Esophagus squamous epithelium (tissue), 5 donors: ENCODE data around the gene FER1L5. TPM values are rescaled to one million over a fixed set of nuclear protein-coding genes. Genes with fewer than 3 reads are reported as not detected.

Experiments
- DNase-seq: peaks from one replicate; lab custom pipeline; 2025; lab: John Stamatoyannopoulos, UW
- H3K27ac ChIP-seq, 4 donors: fragments of 200-600 bp; sonication (generic); one replicate each; pipeline ENCODE4 v1.5.1; 2016 to 2019; ENCODE audit warnings: mild to moderate bottlenecking in 1 of 4
- H3K27me3 ChIP-seq, 4 donors: fragments of 200-600 bp; sonication (generic); 1 replicate in 3 of 4; 2 replicates in 1 of 4; pipeline versions ENCODE4 v1.5.1 to v1.6.0; 2017 to 2021; ENCODE audit warnings: antibody characterized with exemption in 1 of 4
- H3K36me3 ChIP-seq, 3 donors: fragments of 200-600 bp; sonication (generic); one replicate each; pipeline ENCODE4 v1.5.1; 2016 to 2019
- H3K4me1 ChIP-seq, 3 donors: fragments of 200-600 bp; sonication (generic); one replicate each; pipeline ENCODE4 v1.5.1; 2017 to 2019
- H3K4me3 ChIP-seq, 4 donors: fragments of 200-600 bp; sonication (generic); 1 replicate in 3 of 4; 2 replicates in 1 of 4; pipeline ENCODE4 v1.5.1; 2016 to 2019; ENCODE audit warnings: mild to moderate bottlenecking in 2 of 4, moderate library complexity in 1 of 4
- H3K9me3 ChIP-seq, 3 donors: fragments of 200-600 bp; sonication (generic); one replicate each; pipeline ENCODE4 v1.5.1; 2016 to 2019
- CTCF ChIP-seq, 6 experiments: fragments of 450-650 bp in 4 of 6; fragments of 200-600 bp in 2 of 6; sonication (generic) in 2 of 6; IDR thresholded peaks; one replicate each; pipeline ENCODE4 v1.5.1; 2016 to 2019; ENCODE audit warnings: antibody characterized with exemption in 6 of 6, mild to moderate bottlenecking in 4 of 6, moderate library complexity in 4 of 6
- POLR2A ChIP-seq, 4 donors: fragments of 450-650 bp; IDR thresholded peaks; one replicate each; pipeline ENCODE4 v1.6.1; 2017; ENCODE audit warnings: antibody characterized with exemption in 4 of 4, mild to moderate bottlenecking in 4 of 4, moderate library complexity in 3 of 4
- whole genome bisulfite sequencing, 2 donors: methylation state at CpG; one replicate each; pipeline ENCODE4 v1.1.5; 2018; 5-methylcytosine and 5-hydroxymethylcytosine counted together
- intact Hi-C: fragments of 100-400 bp; cut with DNase I; formaldehyde crosslinking; loops from one replicate; pipeline ENCODE4 v1.15.0; 2022
- total RNA-seq, 4 donors: library from RNA; depleted of rRNA; stranded (reverse); fragments of >200 nt; gene quantifications; one replicate each; pipeline ENCODE4 v1.1.0, GENCODE V29; 2016
- donor health status: DM: yes; HTN: yes; CAD: no.

FER1L5 gene
- total RNA-seq, 4 donors from 2014 or later: 0.13 to 0.19 TPM; not detected in 2

- Histone ChIP-seq H3K4me3 (no peak overlapping the region), H3K9me3 (no peaks in the 10 kb centered on the region), H3K4me1 (no peaks in the 10 kb centered on the region), H3K36me3 (peaks cover 4 to 91% (median 7%) of the 10 kb centered on the region in 3 donors), H3K27me3 (no peaks in the 10 kb centered on the region), H3K27ac (no peak overlapping the region)
- no peak for TF ChIP-seq POLR2A (IDR thresholded peaks at IDR 0.05)
- no peak for TF ChIP-seq CTCF (IDR thresholded peaks at IDR 0.05)
- DNase-seq: no peak
- 84 to 89% methylated on average over 5 of the region's 5 CpGs for WGBS, 2 donors
- intact Hi-C loops: no loop called here
Measured at GRCh38 chr2:96715658-96716057, 73.1 kb downstream of the FER1L5 start.

- intact Hi-C loops: no loop called here
- TF ChIP-seq CTCF (IDR thresholded peaks at IDR 0.05) (no peak), POLR2A (IDR thresholded peaks at IDR 0.05) (no peak)
- Histone ChIP-seq H3K27me3 (no peaks in the 10 kb centered on the region), H3K27ac (no peak overlapping the region), H3K4me1 (no peaks in the 10 kb centered on the region), H3K9me3 (no peaks in the 10 kb centered on the region), H3K4me3 (no peak overlapping the region), H3K36me3 (peaks cover 0 to 85% (median under 1%) of the 10 kb centered on the region in 3 donors)
- DNase-seq: no peak
Measured at GRCh38 chr2:96716388-96716787, 73.8 kb downstream of the FER1L5 start.

GRCh38 chr2:96726131-96726530 is 83.6 kb downstream of the FER1L5 start:
- Histone ChIP-seq H3K9me3 (no peaks in the 10 kb centered on the region), H3K4me1 (peaks cover 0 to 11% (median 5%) of the 10 kb centered on the region in 3 donors), H3K4me3 (no peak overlapping the region), H3K27ac (no peak overlapping the region), H3K36me3 (peaks cover 13 to 90% (median 33%) of the 10 kb centered on the region in 3 donors), H3K27me3 (no peaks in the 10 kb centered on the region)
- TF ChIP-seq POLR2A (IDR thresholded peaks at IDR 0.05): no peak
- no peak for TF ChIP-seq CTCF (IDR thresholded peaks at IDR 0.05)
- intact Hi-C loops: no loop called here
- 83 to 85% methylated on average over 4 of the region's 4 CpGs for WGBS, 2 donors
- DNase-seq: no peak

- intact Hi-C loops: no loop called here
- Histone ChIP-seq H3K27ac (no peak overlapping the region), H3K4me3 (no peak overlapping the region), H3K27me3 (no peaks in the 10 kb centered on the region), H3K9me3 (no peaks in the 10 kb centered on the region), H3K4me1 (peaks cover 0 to 11% (median 5%) of the 10 kb centered on the region in 3 donors), H3K36me3 (peaks cover 13 to 98% (median 44%) of the 10 kb centered on the region in 3 donors)
- WGBS, 2 donors: 89 to 91% methylated on average over 5 of the region's 5 CpGs
- TF ChIP-seq CTCF (IDR thresholded peaks at IDR 0.05) (no peak), POLR2A (IDR thresholded peaks at IDR 0.05) (no peak)
- DNase-seq: no peak
Measured at GRCh38 chr2:96727431-96727830, 84.9 kb downstream of the FER1L5 start.

GRCh38 chr2:96729748-96730147 is 87.2 kb downstream of the FER1L5 start:
- peaks cover 0 to 23% (median 12%) of the 10 kb centered on the region in 3 donors for H3K4me1 ChIP-seq
- no peak overlapping the region for H3K4me3 ChIP-seq
- H3K9me3 ChIP-seq: no peaks in the 10 kb centered on the region
- H3K27me3 ChIP-seq: no peaks in the 10 kb centered on the region
- DNase-seq: no peak
- H3K27ac ChIP-seq: no peak overlapping the region
- WGBS, 2 donors: 81 to 91% methylated on average over 5 to 6 of the region's 7 CpGs
- intact Hi-C loops: no loop called here
- H3K36me3 ChIP-seq: peaks cover 13 to 100% (median 66%) of the 10 kb centered on the region in 3 donors
- TF ChIP-seq POLR2A (IDR thresholded peaks at IDR 0.05) (no peak), CTCF (IDR thresholded peaks at IDR 0.05) (no peak)
